Mesenchymal stem cell (in vitro differentiated cells and primary cell): ENCODE results near the gene MAN1C1.

Experiments
- DNase-seq: peaks from one replicate; pipeline ENCODE4 v3.0.0-alpha.2; 2013
- H2AFZ ChIP-seq: one replicate; pipeline ENCODE4 v1.6.1; 2013; ENCODE audit warnings: low read depth, mild to moderate bottlenecking, control low read depth, inconsistent platforms, low read length, moderate library complexity
- H2AK5ac ChIP-seq: 2 replicates; pipeline ENCODE4 v1.6.1; 2013; ENCODE audit warnings: low read length, moderate library complexity, mild to moderate bottlenecking, inconsistent platforms; ENCODE audit not compliant: severe bottlenecking
- H2BK120ac ChIP-seq: one replicate; pipeline ENCODE4 v1.6.1; 2013; ENCODE audit warnings: low read depth, mild to moderate bottlenecking, inconsistent platforms, low read length, moderate library complexity
- H2BK12ac ChIP-seq, 2 experiments: one replicate each; pipeline ENCODE4 v1.6.1; 2013; ENCODE audit warnings: inconsistent platforms in 2 of 2, low read length in 2 of 2, mild to moderate bottlenecking in 2 of 2, moderate library complexity in 2 of 2, control low read depth in 1 of 2
- H2BK15ac ChIP-seq: one replicate; pipeline ENCODE4 v1.6.1; 2013; ENCODE audit warnings: mild to moderate bottlenecking, low read depth, inconsistent platforms; ENCODE audit not compliant: poor library complexity, severe bottlenecking
- H2BK5ac ChIP-seq: 2 replicates; pipeline ENCODE4 v1.6.1; 2013; ENCODE audit warnings: low read depth, mild to moderate bottlenecking, low read length, control low read depth, inconsistent platforms; ENCODE audit not compliant: poor library complexity, severe bottlenecking
- H3K14ac ChIP-seq, 2 experiments: one replicate each; pipeline ENCODE4 v1.6.1; 2013; ENCODE audit warnings: inconsistent platforms in 2 of 2, low read length in 2 of 2, control low read depth in 1 of 2, mild to moderate bottlenecking in 1 of 2, moderate library complexity in 1 of 2
- H3K18ac ChIP-seq, 2 experiments: one replicate each; pipeline ENCODE4 v1.6.1; 2013; ENCODE audit warnings: inconsistent platforms in 2 of 2, low read length in 2 of 2, control low read depth in 1 of 2, low read depth in 1 of 2, mild to moderate bottlenecking in 1 of 2
- H3K23ac ChIP-seq, 2 experiments: one replicate each; pipeline ENCODE4 v1.6.1; 2013; ENCODE audit warnings: inconsistent platforms in 2 of 2, low read length in 2 of 2, mild to moderate bottlenecking in 2 of 2, moderate library complexity in 2 of 2, control low read depth in 1 of 2
- H3K27ac ChIP-seq: 2 replicates; pipeline ENCODE4 v1.5.1; 2013; ENCODE audit warnings: mild to moderate bottlenecking, moderate library complexity, low read length, control low read depth, inconsistent platforms; ENCODE audit not compliant: poor library complexity, severe bottlenecking
- H3K27me3 ChIP-seq, 2 experiments: 2 replicates each; pipeline versions ENCODE4 v1.6.1 to v1.7.0; 2013; ENCODE audit warnings: low read length in 2 of 2, mild to moderate bottlenecking in 2 of 2, moderate library complexity in 2 of 2, control low read depth in 1 of 2, inconsistent platforms in 1 of 2; ENCODE audit not compliant: control insufficient read depth in 1 of 2, insufficient read depth in 1 of 2
- H3K36me3 ChIP-seq, 2 experiments: 2 replicates each; pipeline versions ENCODE4 v1.6.1 to v1.7.0; 2013; ENCODE audit warnings: low read length in 2 of 2, control low read depth in 1 of 2, inconsistent platforms in 1 of 2, low read depth in 1 of 2, mild to moderate bottlenecking in 1 of 2; ENCODE audit not compliant: insufficient read depth in 2 of 2, control insufficient read depth in 1 of 2
- H3K4ac ChIP-seq, 2 experiments: one replicate each; pipeline ENCODE4 v1.6.1; 2013; ENCODE audit warnings: inconsistent platforms in 2 of 2, low read length in 2 of 2, mild to moderate bottlenecking in 2 of 2, moderate library complexity in 2 of 2, control low read depth in 1 of 2, low read depth in 1 of 2
- H3K4me1 ChIP-seq: 2 replicates; pipeline ENCODE4 v1.6.1; 2013; ENCODE audit warnings: low read depth, low read length, control low read depth; ENCODE audit not compliant: control insufficient read depth, insufficient read depth
- H3K4me2 ChIP-seq: 2 replicates; pipeline ENCODE4 v1.6.1; 2013; ENCODE audit warnings: low read length, mild to moderate bottlenecking, inconsistent platforms; ENCODE audit not compliant: poor library complexity, severe bottlenecking
- H3K4me3 ChIP-seq, 2 experiments: 2 replicates each; pipeline versions ENCODE4 v1.5.1 to v1.7.0; 2013; ENCODE audit warnings: low read length in 2 of 2, mild to moderate bottlenecking in 2 of 2, control low read depth in 1 of 2, low read depth in 1 of 2; ENCODE audit not compliant: insufficient read depth in 1 of 2
- H3K79me1 ChIP-seq: replicated peaks from 2 replicates; pipeline ENCODE4 v1.6.1; 2013; ENCODE audit warnings: mild to moderate bottlenecking, control low read depth, low read length, inconsistent platforms; ENCODE audit not compliant: poor library complexity, severe bottlenecking
- H3K9ac ChIP-seq: 2 replicates; pipeline ENCODE4 v1.7.0; 2013; ENCODE audit warnings: mild to moderate bottlenecking, low read length, moderate library complexity
- H3K9me3 ChIP-seq: 2 replicates; pipeline ENCODE4 v1.7.0; 2013; ENCODE audit warnings: mild to moderate bottlenecking, low read length; ENCODE audit not compliant: control insufficient read depth
- H4K8ac ChIP-seq: one replicate; pipeline ENCODE4 v1.6.1; 2013; ENCODE audit warnings: inconsistent platforms, mild to moderate bottlenecking, low read length, moderate library complexity
- H4K91ac ChIP-seq: one replicate; pipeline ENCODE4 v1.6.1; 2013; ENCODE audit warnings: mild to moderate bottlenecking, low read length, inconsistent platforms
- WGBS: methylation state at CpG from one replicate; pipeline ENCODE4 v1.1.7; 2013; ENCODE audit warnings: mixed read lengths; 5-methylcytosine and 5-hydroxymethylcytosine counted together

MAN1C1 gene

GRCh38 chr1:25780318-25781129 is 163.9 kb downstream of the MAN1C1 start:
- H3K4ac ChIP-seq: no peak overlapping the region
- no peak overlapping the region for H2AK5ac ChIP-seq
- no peaks in the 10 kb centered on the region for H3K79me1 ChIP-seq
- 79% methylated on average over 13 of the region's 14 CpGs for WGBS
- H4K8ac ChIP-seq: no peak overlapping the region
- H2BK120ac ChIP-seq: no peak overlapping the region
- peak overlapping the region in 1 of 2 experiments; percentile 76 for H3K14ac ChIP-seq
- no peak overlapping the region for H3K4me2 ChIP-seq
- no peak overlapping the region for H2AFZ ChIP-seq
- H3K36me3 ChIP-seq: peaks cover 0 to 75% of the 10 kb centered on the region in 2 experiments
- H3K4me3 ChIP-seq: no peak overlapping the region
- H2BK5ac ChIP-seq: no peak overlapping the region
- no peaks in the 10 kb centered on the region for H3K9me3 ChIP-seq
- no peaks in the 10 kb centered on the region for H3K27me3 ChIP-seq
- no peak for DNase-seq
- H3K4me1 ChIP-seq: peaks cover 6% of the 10 kb centered on the region
- no peak overlapping the region for H2BK15ac ChIP-seq
- no peak overlapping the region for H3K9ac ChIP-seq
- H3K23ac ChIP-seq: no peak overlapping the region
- no peak overlapping the region for H3K27ac ChIP-seq
- H2BK12ac ChIP-seq: peak overlapping the region in 1 of 2 experiments; percentile 45
- no peak overlapping the region for H4K91ac ChIP-seq
- peak overlapping the region in 1 of 2 experiments; percentile 25 for H3K18ac ChIP-seq

GRCh38 chr1:25781130-25781433 is 164.5 kb downstream of the MAN1C1 start:
- Histone ChIP-seq H3K23ac (no peak overlapping the region), H3K79me1 (no peaks in the 10 kb centered on the region), H3K36me3 (peaks cover 0 to 80% of the 10 kb centered on the region in 2 experiments), H4K8ac (no peak overlapping the region), H3K4ac (no peak overlapping the region), H3K4me1 (peaks cover 5% of the 10 kb centered on the region), H2BK15ac (no peak overlapping the region), H2BK120ac (no peak overlapping the region), H3K27ac (no peak overlapping the region), H3K4me2 (no peak overlapping the region), H2AK5ac (no peak overlapping the region), H2BK12ac (peak overlapping the region in 1 of 2 experiments; percentile 45), H2BK5ac (no peak overlapping the region), H3K9me3 (no peaks in the 10 kb centered on the region), H3K9ac (no peak overlapping the region), H3K4me3 (no peak overlapping the region), H3K18ac (peak overlapping the region in 1 of 2 experiments; percentile 25), H3K27me3 (no peaks in the 10 kb centered on the region), H2AFZ (no peak overlapping the region), H4K91ac (no peak overlapping the region), H3K14ac (peak overlapping the region in 1 of 2 experiments; percentile 76)
- WGBS: 68% methylated on average over 3 of the region's 3 CpGs
- no peak for DNase-seq

GRCh38 chr1:25782608-25783201 is 166.1 kb downstream of the MAN1C1 start:
- Histone ChIP-seq H2AFZ (no peak overlapping the region), H3K27me3 (no peaks in the 10 kb centered on the region), H3K27ac (no peak overlapping the region), H4K91ac (peak overlapping the region; percentile 16), H3K36me3 (peaks cover 0 to 71% of the 10 kb centered on the region in 2 experiments), H2BK120ac (no peak overlapping the region), H2BK15ac (no peak overlapping the region), H3K4ac (no peak overlapping the region), H3K14ac (no peak overlapping the region), H2BK5ac (no peak overlapping the region), H3K23ac (no peak overlapping the region), H2BK12ac (no peak overlapping the region), H3K18ac (no peak overlapping the region), H3K9ac (no peak overlapping the region), H3K9me3 (no peaks in the 10 kb centered on the region), H3K4me3 (no peak overlapping the region), H4K8ac (no peak overlapping the region), H3K4me2 (no peak overlapping the region), H3K4me1 (peaks cover 8% of the 10 kb centered on the region), H2AK5ac (no peak overlapping the region), H3K79me1 (no peaks in the 10 kb centered on the region)
- no peak for DNase-seq
- 88% methylated on average over 18 of the region's 18 CpGs for WGBS

GRCh38 chr1:25784575-25785051 is 168.0 kb downstream of the MAN1C1 start:
- H4K8ac ChIP-seq: no peak overlapping the region
- WGBS: 39% methylated on average over 9 of the region's 9 CpGs
- H2BK120ac ChIP-seq: no peak overlapping the region

More at GRCh38 chr1:25784575-25785051, 168.0 kb downstream of the MAN1C1 start:
- no peaks in the 10 kb centered on the region for H3K27me3 ChIP-seq
- DNase-seq: peak; percentile 68
- H2BK15ac ChIP-seq: no peak overlapping the region
- no peaks in the 10 kb centered on the region for H3K79me1 ChIP-seq
- no peak overlapping the region for H3K4me3 ChIP-seq
- no peaks in the 10 kb centered on the region for H3K9me3 ChIP-seq
- peaks cover 8% of the 10 kb centered on the region for H3K4me1 ChIP-seq
- no peak overlapping the region for H3K27ac ChIP-seq
- no peak overlapping the region for H2AK5ac ChIP-seq
- H3K9ac ChIP-seq: no peak overlapping the region
- no peak overlapping the region for H3K4ac ChIP-seq
- no peak overlapping the region for H2AFZ ChIP-seq
- H3K23ac ChIP-seq: no peak overlapping the region
- no peak overlapping the region for H4K91ac ChIP-seq
- H2BK12ac ChIP-seq: no peak overlapping the region
- H2BK5ac ChIP-seq: no peak overlapping the region
- no peak overlapping the region for H3K4me2 ChIP-seq
- no peak overlapping the region for H3K18ac ChIP-seq
- H3K36me3 ChIP-seq: peaks cover 0 to 60% of the 10 kb centered on the region in 2 experiments
- no peak overlapping the region for H3K14ac ChIP-seq
